Activated naive CD4-positive, alpha-beta T cell treated with anti-CD3 and anti-CD28 coated beads, Interleukin-2, amount 50 U/mL, for 16 hours (primary cell): ENCODE measurements around the gene CFLAR.

Experiments
- DNase-seq: peaks from one replicate; pipeline ENCODE4 v3.0.0-alpha.2; 2020

CFLAR gene

DNA sequence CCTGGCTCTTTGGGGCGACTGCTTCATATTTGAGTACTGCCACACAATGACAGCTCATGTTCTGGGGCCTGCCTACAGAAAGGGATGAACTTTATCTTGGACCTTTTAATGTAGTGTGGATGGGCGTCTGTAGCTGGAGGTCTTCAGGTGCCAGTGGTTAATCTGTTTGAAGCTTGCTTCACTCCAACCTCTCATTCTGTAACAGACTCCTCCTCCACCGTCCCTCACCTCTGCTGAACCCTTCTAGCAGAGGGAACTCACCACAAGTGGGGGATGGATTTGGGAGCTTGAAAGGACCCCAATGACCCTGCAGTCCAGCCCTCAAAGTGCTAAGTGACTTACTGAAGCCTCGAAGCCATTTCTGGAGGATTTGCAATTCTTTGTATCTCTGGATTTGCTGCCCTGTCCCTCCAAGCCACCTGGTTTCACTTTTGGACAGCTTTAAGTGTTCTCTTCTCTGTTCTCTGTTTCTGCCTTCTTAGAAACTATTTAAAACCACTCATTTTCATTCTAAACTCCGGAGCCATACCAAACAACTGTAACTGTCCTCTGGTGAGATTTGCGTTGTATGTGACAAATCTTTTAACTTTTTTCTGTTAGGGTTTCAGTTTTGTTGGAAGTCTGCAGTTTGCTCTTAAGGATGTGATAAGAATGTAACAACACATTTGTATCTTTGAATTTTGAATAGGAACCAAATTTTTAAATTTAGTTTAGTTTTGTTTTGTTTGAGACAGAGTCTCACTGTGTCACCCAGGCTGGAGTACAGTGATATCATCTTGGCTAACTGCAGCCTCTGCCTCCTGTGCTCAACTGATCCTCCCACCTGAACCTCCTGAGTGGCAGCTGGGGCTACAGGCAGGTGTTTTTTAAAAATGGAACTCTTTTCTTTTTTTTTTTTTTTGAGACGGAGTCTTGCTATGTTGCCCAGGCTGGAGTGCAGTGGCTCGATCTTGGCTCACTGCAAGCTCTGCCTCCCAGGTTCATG, 107.4 kb downstream of the CFLAR start:
- DNase-seq, result no peak
